MM.1S (cell line): ENCODE results near the gene TMEM132D.

Source experiments
- EZH2 ChIP-seq: fragments of 300-600 bp; sonication (generic); optimal IDR thresholded peaks from 2 replicates; pipeline ENCODE3; 2017; ENCODE audit warnings: low read depth, mild to moderate bottlenecking, antibody characterized with exemption, low read length, mixed read lengths
- TF ChIP-seq, protein P1 (sequence below): fragments of 300-600 bp; sonication (generic); IDR thresholded peaks from 2 replicates; pipeline ENCODE4 v1.5.1; 2016; ENCODE audit warnings: antibody characterized with exemption, low read length, mixed read lengths

DNA sequence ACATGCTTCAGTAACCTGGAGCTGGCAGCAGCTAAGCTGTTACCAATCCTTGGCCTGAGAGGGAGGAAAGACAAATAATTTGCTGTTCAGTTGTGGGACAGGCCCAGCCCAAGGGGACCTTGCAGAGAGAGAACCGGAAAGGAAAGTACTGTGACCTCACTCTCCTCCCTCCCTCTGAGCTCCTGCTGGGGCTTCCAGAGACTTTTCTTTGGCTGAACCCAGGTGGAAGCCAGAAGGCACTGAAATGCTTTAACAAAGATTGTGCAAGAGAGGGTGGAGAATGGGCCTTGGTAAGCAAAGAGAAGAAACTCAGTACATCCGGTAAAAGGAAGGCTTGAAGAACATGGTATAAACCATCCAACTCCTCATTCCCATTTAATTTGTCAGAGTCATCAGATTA is 593.5 kb downstream of the TMEM132D start:
- TF ChIP-seq, protein P1, sequence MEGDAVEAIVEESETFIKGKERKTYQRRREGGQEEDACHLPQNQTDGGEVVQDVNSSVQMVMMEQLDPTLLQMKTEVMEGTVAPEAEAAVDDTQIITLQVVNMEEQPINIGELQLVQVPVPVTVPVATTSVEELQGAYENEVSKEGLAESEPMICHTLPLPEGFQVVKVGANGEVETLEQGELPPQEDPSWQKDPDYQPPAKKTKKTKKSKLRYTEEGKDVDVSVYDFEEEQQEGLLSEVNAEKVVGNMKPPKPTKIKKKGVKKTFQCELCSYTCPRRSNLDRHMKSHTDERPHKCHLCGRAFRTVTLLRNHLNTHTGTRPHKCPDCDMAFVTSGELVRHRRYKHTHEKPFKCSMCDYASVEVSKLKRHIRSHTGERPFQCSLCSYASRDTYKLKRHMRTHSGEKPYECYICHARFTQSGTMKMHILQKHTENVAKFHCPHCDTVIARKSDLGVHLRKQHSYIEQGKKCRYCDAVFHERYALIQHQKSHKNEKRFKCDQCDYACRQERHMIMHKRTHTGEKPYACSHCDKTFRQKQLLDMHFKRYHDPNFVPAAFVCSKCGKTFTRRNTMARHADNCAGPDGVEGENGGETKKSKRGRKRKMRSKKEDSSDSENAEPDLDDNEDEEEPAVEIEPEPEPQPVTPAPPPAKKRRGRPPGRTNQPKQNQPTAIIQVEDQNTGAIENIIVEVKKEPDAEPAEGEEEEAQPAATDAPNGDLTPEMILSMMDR: no peak
- TF ChIP-seq EZH2: no peak
